ENCODE results near the gene COL23A1.

DNA sequence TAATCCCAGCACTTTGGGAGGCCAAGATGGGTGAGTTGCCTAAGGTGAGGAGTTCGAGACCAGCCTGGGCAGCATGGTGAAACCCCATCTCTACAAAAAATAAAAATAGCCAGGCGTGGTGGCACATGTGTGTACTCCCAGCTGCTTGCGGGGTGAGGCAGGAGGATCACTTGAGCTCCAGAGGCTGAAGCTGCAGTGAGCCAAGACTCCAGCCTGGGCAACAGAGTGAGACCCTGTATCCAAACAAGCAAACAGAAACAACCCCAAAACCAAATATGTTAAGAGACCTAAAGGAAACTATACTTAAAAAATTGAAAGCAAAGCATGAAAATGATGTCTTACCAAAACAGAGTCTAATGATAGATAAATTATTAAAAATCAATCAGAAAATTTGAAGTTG, 373.4 kb downstream of the COL23A1 start:
- TF ChIP-seq POLR2AphosphoS5 (IDR thresholded peaks at IDR 0.05; ENCODE audit: borderline replicate concordance, low read depth, low read length), result no peak
- TF ChIP-seq FOXP2 (optimal IDR thresholded peaks at IDR 0.05; ENCODE audit: control extremely low read depth, extremely low read length, insufficient read depth), result no peak

Data from SK-N-MC (cell line).